GM12878 (cell line): ENCODE measurements around the gene MAST1.

Experiments
- CREB1 ChIP-seq: IDR thresholded peaks from 2 replicates; pipeline ENCODE4 v1.6.1; 2012; ENCODE audit warnings: low read depth, mild to moderate bottlenecking, inconsistent platforms
- EZH2 ChIP-seq: IDR thresholded peaks from 2 replicates; pipeline ENCODE4 v1.6.1; 2012; ENCODE audit warnings: low read depth, mild to moderate bottlenecking, control low read depth, inconsistent platforms, low read length, borderline replicate concordance; ENCODE audit not compliant: control insufficient read depth
- NFIC ChIP-seq: IDR thresholded peaks from 2 replicates; pipeline ENCODE4 v1.6.1; 2012; ENCODE audit warnings: low read depth, mild to moderate bottlenecking, inconsistent platforms, low read length, moderate library complexity
- NR2C2 ChIP-seq: IDR thresholded peaks from 2 replicates; pipeline ENCODE4 v1.6.1; 2011; ENCODE audit warnings: borderline replicate concordance, low read depth; ENCODE audit not compliant: control insufficient read depth, insufficient read length
- POLR2A ChIP-seq: IDR thresholded peaks from 2 replicates; pipeline ENCODE4 v1.6.1; 2011; ENCODE audit warnings: low read depth, mild to moderate bottlenecking, low read length
- YY1 ChIP-seq: IDR thresholded peaks from 2 replicates; pipeline ENCODE4 v1.6.1; 2011; ENCODE audit warnings: low read depth, mild to moderate bottlenecking, low read length
- ZNF274 ChIP-seq: IDR thresholded peaks from one replicate; pipeline ENCODE4 v1.8.0; 2011; ENCODE audit not compliant: insufficient read length, insufficient read depth
- TF ChIP-seq, protein P1 (sequence below), 3 experiments: IDR thresholded peaks in 2 of 3; conservative IDR thresholded peaks in 1 of 3; 2 replicates each; pipeline ENCODE4 v1.5.1; 2011; ENCODE audit warnings: low read depth in 3 of 3, low read length in 3 of 3, mild to moderate bottlenecking in 3 of 3, control low read depth in 2 of 3, moderate library complexity in 2 of 3, inconsistent platforms in 1 of 3, mixed read lengths in 1 of 3; ENCODE audit not compliant: control insufficient read depth in 2 of 3, insufficient read depth in 1 of 3; ENCODE audit errors: extremely low read depth in 1 of 3
- TF ChIP-seq, protein P2 (sequence below): fragments of 450-650 bp; IDR thresholded peaks from 2 replicates; pipeline ENCODE4 v1.6.1; 2017; ENCODE audit warnings: mild to moderate bottlenecking
- TF ChIP-seq, protein P3 (sequence below): fragments of 450-650 bp; IDR thresholded peaks from 2 replicates; pipeline ENCODE4 v1.6.1; 2017; ENCODE audit warnings: mild to moderate bottlenecking, low read depth, inconsistent platforms; ENCODE audit not compliant: poor library complexity, severe bottlenecking

DNA sequence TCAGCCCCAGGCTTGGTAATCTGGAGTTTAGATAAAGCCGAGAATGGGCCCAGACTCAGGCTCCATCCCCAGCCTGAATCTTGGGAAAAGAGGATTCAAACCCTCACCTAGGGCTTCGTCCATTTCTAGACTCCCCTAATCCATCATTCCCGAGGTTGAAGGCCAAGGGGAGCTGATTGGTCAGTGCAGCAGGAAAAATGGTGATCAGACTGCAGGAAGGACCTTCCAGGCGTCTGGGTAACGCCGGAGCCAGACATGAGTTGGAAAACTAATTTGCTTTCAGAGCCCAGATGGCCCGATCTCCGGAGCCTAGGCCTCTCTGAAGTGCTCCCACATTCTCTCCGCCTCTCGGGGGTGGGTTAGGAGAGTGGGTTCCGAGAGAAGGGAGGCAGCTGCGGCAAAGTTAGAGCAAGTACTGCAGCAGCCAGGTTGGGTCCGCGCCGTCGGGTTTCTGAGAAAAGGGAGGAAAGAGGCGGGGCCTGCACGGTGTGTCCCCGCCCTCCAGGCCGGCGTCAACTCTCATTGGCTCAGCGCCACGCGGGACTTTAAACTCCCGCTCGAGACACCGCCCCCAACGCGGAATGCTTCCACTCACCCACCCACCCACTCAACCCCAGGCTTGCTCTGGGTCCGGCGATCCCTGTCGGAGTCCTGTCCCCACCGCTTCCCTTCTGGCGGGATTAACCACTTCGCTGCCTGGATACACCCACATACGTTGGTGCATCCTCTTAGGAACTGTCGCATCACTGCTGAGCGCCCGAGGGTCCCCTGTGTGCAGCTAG is 3.1 kb upstream of the MAST1 start:
- TF ChIP-seq YY1 = no peak
- TF ChIP-seq POLR2A = no peak
- TF ChIP-seq EZH2 = no peak
- no peak for TF ChIP-seq CREB1
- TF ChIP-seq, protein P1, sequence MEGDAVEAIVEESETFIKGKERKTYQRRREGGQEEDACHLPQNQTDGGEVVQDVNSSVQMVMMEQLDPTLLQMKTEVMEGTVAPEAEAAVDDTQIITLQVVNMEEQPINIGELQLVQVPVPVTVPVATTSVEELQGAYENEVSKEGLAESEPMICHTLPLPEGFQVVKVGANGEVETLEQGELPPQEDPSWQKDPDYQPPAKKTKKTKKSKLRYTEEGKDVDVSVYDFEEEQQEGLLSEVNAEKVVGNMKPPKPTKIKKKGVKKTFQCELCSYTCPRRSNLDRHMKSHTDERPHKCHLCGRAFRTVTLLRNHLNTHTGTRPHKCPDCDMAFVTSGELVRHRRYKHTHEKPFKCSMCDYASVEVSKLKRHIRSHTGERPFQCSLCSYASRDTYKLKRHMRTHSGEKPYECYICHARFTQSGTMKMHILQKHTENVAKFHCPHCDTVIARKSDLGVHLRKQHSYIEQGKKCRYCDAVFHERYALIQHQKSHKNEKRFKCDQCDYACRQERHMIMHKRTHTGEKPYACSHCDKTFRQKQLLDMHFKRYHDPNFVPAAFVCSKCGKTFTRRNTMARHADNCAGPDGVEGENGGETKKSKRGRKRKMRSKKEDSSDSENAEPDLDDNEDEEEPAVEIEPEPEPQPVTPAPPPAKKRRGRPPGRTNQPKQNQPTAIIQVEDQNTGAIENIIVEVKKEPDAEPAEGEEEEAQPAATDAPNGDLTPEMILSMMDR (IDR thresholded peaks at IDR 0.05 in 2 of 3, conservative IDR thresholded peaks at IDR 0.05 in 1 of 3; ENCODE audit: control insufficient read depth in 2 of 3, extremely low read depth in 1 of 3, insufficient read depth in 1 of 3, low read depth in 3 of 3, low read length in 3 of 3) = no peak
- TF ChIP-seq ZNF274 = no peak
- TF ChIP-seq NR2C2 = no peak
- TF ChIP-seq NFIC = no peak
- TF ChIP-seq, protein P2, sequence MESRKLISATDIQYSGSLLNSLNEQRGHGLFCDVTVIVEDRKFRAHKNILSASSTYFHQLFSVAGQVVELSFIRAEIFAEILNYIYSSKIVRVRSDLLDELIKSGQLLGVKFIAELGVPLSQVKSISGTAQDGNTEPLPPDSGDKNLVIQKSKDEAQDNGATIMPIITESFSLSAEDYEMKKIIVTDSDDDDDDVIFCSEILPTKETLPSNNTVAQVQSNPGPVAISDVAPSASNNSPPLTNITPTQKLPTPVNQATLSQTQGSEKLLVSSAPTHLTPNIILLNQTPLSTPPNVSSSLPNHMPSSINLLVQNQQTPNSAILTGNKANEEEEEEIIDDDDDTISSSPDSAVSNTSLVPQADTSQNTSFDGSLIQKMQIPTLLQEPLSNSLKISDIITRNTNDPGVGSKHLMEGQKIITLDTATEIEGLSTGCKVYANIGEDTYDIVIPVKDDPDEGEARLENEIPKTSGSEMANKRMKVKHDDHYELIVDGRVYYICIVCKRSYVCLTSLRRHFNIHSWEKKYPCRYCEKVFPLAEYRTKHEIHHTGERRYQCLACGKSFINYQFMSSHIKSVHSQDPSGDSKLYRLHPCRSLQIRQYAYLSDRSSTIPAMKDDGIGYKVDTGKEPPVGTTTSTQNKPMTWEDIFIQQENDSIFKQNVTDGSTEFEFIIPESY = no peak
- TF ChIP-seq, protein P3, sequence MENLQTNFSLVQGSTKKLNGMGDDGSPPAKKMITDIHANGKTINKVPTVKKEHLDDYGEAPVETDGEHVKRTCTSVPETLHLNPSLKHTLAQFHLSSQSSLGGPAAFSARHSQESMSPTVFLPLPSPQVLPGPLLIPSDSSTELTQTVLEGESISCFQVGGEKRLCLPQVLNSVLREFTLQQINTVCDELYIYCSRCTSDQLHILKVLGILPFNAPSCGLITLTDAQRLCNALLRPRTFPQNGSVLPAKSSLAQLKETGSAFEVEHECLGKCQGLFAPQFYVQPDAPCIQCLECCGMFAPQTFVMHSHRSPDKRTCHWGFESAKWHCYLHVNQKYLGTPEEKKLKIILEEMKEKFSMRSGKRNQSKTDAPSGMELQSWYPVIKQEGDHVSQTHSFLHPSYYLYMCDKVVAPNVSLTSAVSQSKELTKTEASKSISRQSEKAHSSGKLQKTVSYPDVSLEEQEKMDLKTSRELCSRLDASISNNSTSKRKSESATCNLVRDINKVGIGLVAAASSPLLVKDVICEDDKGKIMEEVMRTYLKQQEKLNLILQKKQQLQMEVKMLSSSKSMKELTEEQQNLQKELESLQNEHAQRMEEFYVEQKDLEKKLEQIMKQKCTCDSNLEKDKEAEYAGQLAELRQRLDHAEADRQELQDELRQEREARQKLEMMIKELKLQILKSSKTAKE = no peak
